Activated naive CD4-positive, alpha-beta T cell treated with anti-CD3 and anti-CD28 coated beads, Interleukin-2, amount 50 U/mL, for 72 hours (primary cell): ENCODE data around the gene RAB44. TPM values are rescaled to one million over a fixed set of nuclear protein-coding genes. Genes with fewer than 3 reads are reported as not detected.

Source experiments
- ATAC-seq, 2 donors: fragments of 150-1000 bp; cut with Tn5 transposase; 2 replicates each; pipeline ENCODE4 v1.10.0; 2021; ENCODE audit warnings: mild to moderate bottlenecking in 2 of 2, moderate library complexity in 2 of 2
- DNase-seq, 2 donors: peaks; one replicate each; pipeline ENCODE4 v3.0.0; 2021 to 2022; ENCODE audit warnings: low spot score in 2 of 2
- H3K27ac Mint-ChIP-seq, 2 donors: one replicate each; pipeline ENCODE4 v1.8.0; 2022; ENCODE audit warnings: mild to moderate bottlenecking in 2 of 2, mixed read lengths in 2 of 2
- H3K36me3 Mint-ChIP-seq, 2 donors: one replicate each; pipeline ENCODE4 v1.8.0; 2022; ENCODE audit warnings: mixed read lengths in 2 of 2
- H3K9me3 Mint-ChIP-seq, 2 donors: one replicate each; pipeline ENCODE4 v1.8.0; 2022; ENCODE audit warnings: mixed read lengths in 2 of 2
- total RNA-seq, 2 donors: library from RNA; stranded (reverse); gene quantifications; one replicate each; pipeline ENCODE4 v1.2.3, GENCODE V29; 2022

Gene RAB44
- total RNA-seq, 2 donors from 2014 or later, result 0.07 to 0.12 TPM

GRCh38 chr6:36745836-36746235 lies 48.2 kb downstream of the RAB44 start:
- ATAC-seq (no peak), DNase-seq (no peak)
- no peak overlapping the region for H3K27ac Mint-ChIP-seq
- peaks cover 3 to 4% of the 10 kb centered on the region in 2 donors for H3K9me3 Mint-ChIP-seq
- H3K36me3 Mint-ChIP-seq, result peaks cover 5 to 13% of the 10 kb centered on the region in 2 donors

GRCh38 chr6:36746251-36746650 lies 48.6 kb downstream of the RAB44 start:
- ATAC-seq, result no peak
- Mint-ChIP-seq H3K27ac (no peak overlapping the region), H3K36me3 (peaks cover 5 to 13% of the 10 kb centered on the region in 2 donors), H3K9me3 (peaks cover 3 to 4% of the 10 kb centered on the region in 2 donors)
- DNase-seq, result no peak

GRCh38 chr6:36749829-36750489 lies 52.3 kb downstream of the RAB44 start:
- ATAC-seq, result no peak
- no peak overlapping the region for H3K27ac Mint-ChIP-seq
- H3K9me3 Mint-ChIP-seq, result peaks cover 3 to 4% of the 10 kb centered on the region in 2 donors

GRCh38 chr6:36751091-36751490 lies 53.5 kb downstream of the RAB44 start:
- H3K9me3 Mint-ChIP-seq, result peaks cover 3 to 4% of the 10 kb centered on the region in 2 donors
- ATAC-seq (no peak), DNase-seq (no peak)
- peaks cover 5 to 13% of the 10 kb centered on the region in 2 donors for H3K36me3 Mint-ChIP-seq
- no peak overlapping the region for H3K27ac Mint-ChIP-seq

More at GRCh38 chr6:36749829-36750489, 52.3 kb downstream of the RAB44 start:
- no peak for DNase-seq
- H3K36me3 Mint-ChIP-seq, result peaks cover 5 to 13% of the 10 kb centered on the region in 2 donors

GRCh38 chr6:36751833-36752186 lies 54.2 kb downstream of the RAB44 start:
- Mint-ChIP-seq H3K27ac (peak overlapping the region in 1 of 2 donors; percentile 65), H3K36me3 (peaks cover 5 to 13% of the 10 kb centered on the region in 2 donors), H3K9me3 (peaks cover 3 to 4% of the 10 kb centered on the region in 2 donors)
- DNase-seq, result no peak
- ATAC-seq, result no peak

- DNase-seq (peak in 1 of 2 donors; percentile 23), ATAC-seq (peak; percentile 7 to 73)
- H3K27ac Mint-ChIP-seq, result peak overlapping the region; percentile 65 to 96
- peaks cover 3 to 4% of the 10 kb centered on the region in 2 donors for H3K9me3 Mint-ChIP-seq
- peaks cover 5 to 13% of the 10 kb centered on the region in 2 donors for H3K36me3 Mint-ChIP-seq
Measured at GRCh38 chr6:36752187-36752885, 54.7 kb downstream of the RAB44 start.

- no peak for DNase-seq
- peaks cover 3 to 4% of the 10 kb centered on the region in 2 donors for H3K9me3 Mint-ChIP-seq
Measured at GRCh38 chr6:36752886-36753506, 55.4 kb downstream of the RAB44 start.

GRCh38 chr6:36753671-36754405 lies 56.2 kb downstream of the RAB44 start:
- H3K9me3 Mint-ChIP-seq, result peaks cover 0 to 3% of the 10 kb centered on the region in 2 donors
- H3K36me3 Mint-ChIP-seq, result peaks cover 0 to 8% of the 10 kb centered on the region in 2 donors
- ATAC-seq (no peak), DNase-seq (no peak)
- peak overlapping the region; percentile 46 to 53 for H3K27ac Mint-ChIP-seq

More at GRCh38 chr6:36752886-36753506, 55.4 kb downstream of the RAB44 start:
- peak; percentile 1 to 8 for ATAC-seq
- peak overlapping the region in 1 of 2 donors; percentile 96 for H3K27ac Mint-ChIP-seq
- peaks cover 5 to 13% of the 10 kb centered on the region in 2 donors for H3K36me3 Mint-ChIP-seq

- no peak for DNase-seq
- ATAC-seq, result no peak
- peak overlapping the region; percentile 46 to 86 for H3K27ac Mint-ChIP-seq
- peaks cover 0 to 8% of the 10 kb centered on the region in 2 donors for H3K36me3 Mint-ChIP-seq
- H3K9me3 Mint-ChIP-seq, result peaks cover 0 to 3% of the 10 kb centered on the region in 2 donors
Measured at GRCh38 chr6:36754582-36755434, 57.2 kb downstream of the RAB44 start.

- DNase-seq (peak; percentile 61 to 89), ATAC-seq (peak; percentile 88 to 93)
- H3K36me3 Mint-ChIP-seq, result no peaks in the 10 kb centered on the region
Measured at GRCh38 chr6:36755435-36756348, 58.1 kb downstream of the RAB44 start.

GRCh38 chr6:36756786-36757185 lies 59.2 kb downstream of the RAB44 start:
- Mint-ChIP-seq H3K27ac (peak overlapping the region; percentile 2 to 32), H3K9me3 (no peaks in the 10 kb centered on the region), H3K36me3 (no peaks in the 10 kb centered on the region)
- ATAC-seq (no peak), DNase-seq (no peak)

More at GRCh38 chr6:36755435-36756348, 58.1 kb downstream of the RAB44 start:
- H3K9me3 Mint-ChIP-seq, result peaks cover 0 to under 1% of the 10 kb centered on the region in 2 donors
- peak overlapping the region; percentile 32 to 86 for H3K27ac Mint-ChIP-seq

- DNase-seq (no peak), ATAC-seq (no peak)
- Mint-ChIP-seq H3K36me3 (no peaks in the 10 kb centered on the region), H3K9me3 (no peaks in the 10 kb centered on the region), H3K27ac (peak overlapping the region in 1 of 2 donors; percentile 27)
Measured at GRCh38 chr6:36757206-36757605, 59.6 kb downstream of the RAB44 start.

GRCh38 chr6:36757943-36758508 lies 60.4 kb downstream of the RAB44 start:
- H3K36me3 Mint-ChIP-seq, result no peaks in the 10 kb centered on the region
- peak overlapping the region in 1 of 2 donors; percentile 27 for H3K27ac Mint-ChIP-seq
- ATAC-seq (no peak), DNase-seq (no peak)
- H3K9me3 Mint-ChIP-seq, result no peaks in the 10 kb centered on the region

- ATAC-seq (no peak), DNase-seq (no peak)
- H3K36me3 Mint-ChIP-seq, result no peaks in the 10 kb centered on the region
- H3K9me3 Mint-ChIP-seq, result no peaks in the 10 kb centered on the region
- no peak overlapping the region for H3K27ac Mint-ChIP-seq
Measured at GRCh38 chr6:36758516-36759147, 61.0 kb downstream of the RAB44 start.
